HG02870 (cell line): Measurements from ENCODE around the gene MKKS.

Source experiments
- ATAC-seq: cut with Tn5 transposase; IDR thresholded peaks from one replicate; pipeline ENCODE4 v1.9.1; 2021; ENCODE audit warnings: mild to moderate bottlenecking, moderate library complexity; ENCODE audit not compliant: unreplicated experiment

MKKS gene

GRCh38 chr20:10370091-10370887, 63.7 kb downstream of the MKKS start:
- no peak for ATAC-seq

- ATAC-seq = no peak
These were observed 64.3 kb downstream of the MKKS start for GRCh38 chr20:10369723-10370090.

GRCh38 chr20:10368702-10369041, 65.3 kb downstream of the MKKS start:
- no peak for ATAC-seq

GRCh38 chr20:10367943-10368701, 65.9 kb downstream of the MKKS start:
- no peak for ATAC-seq

GRCh38 chr20:10367693-10367942, 66.4 kb downstream of the MKKS start:
- ATAC-seq = no peak

GRCh38 chr20:10366898-10367692, 66.9 kb downstream of the MKKS start:
- no peak for ATAC-seq

GRCh38 chr20:10362674-10363073, 71.3 kb downstream of the MKKS start:
- no peak for ATAC-seq

GRCh38 chr20:10360878-10361277, 73.1 kb downstream of the MKKS start:
- ATAC-seq = no peak

- ATAC-seq = no peak
These were observed 74.4 kb downstream of the MKKS start for GRCh38 chr20:10359621-10360040.

GRCh38 chr20:10357974-10358373, 76.0 kb downstream of the MKKS start:
- ATAC-seq = no peak

- no peak for ATAC-seq
These were observed 76.8 kb downstream of the MKKS start for GRCh38 chr20:10357061-10357708.

- ATAC-seq = no peak
These were observed 77.4 kb downstream of the MKKS start for GRCh38 chr20:10356628-10357027.

GRCh38 chr20:10352934-10353824, 80.8 kb downstream of the MKKS start:
- no peak for ATAC-seq
